SK-N-SH (cell line): ENCODE data around the gene ACAP3. TPM values are rescaled to one million over a fixed set of nuclear protein-coding genes. Genes with fewer than 3 reads are reported as not detected.

Experiments used
- CTCF ChIA-PET: fragments of 300-600, 350-600 bp; formaldehyde crosslinking; extraction: SDS; loops from one replicate; lab custom pipeline; 2021; lab: Yijun Ruan, JAX
- POLR2A ChIA-PET: fragments of 350-600 bp; sonication (Branson Sonifier 250); formaldehyde crosslinking; extraction: SDS; loops from one replicate; lab custom pipeline; 2020; ENCODE audit warnings: antibody characterized with exemption, inconsistent platforms; lab: Yijun Ruan, JAX
- DNase-seq: peaks from one replicate; pipeline ENCODE4 v3.0.0; 2012
- H2AFZ ChIP-seq: fragments of 200-600 bp; sonication (generic); 2 replicates; pipeline ENCODE4 v1.8.1; 2016; ENCODE audit warnings: antibody characterized with exemption, mild to moderate bottlenecking, low read depth
- H3F3A ChIP-seq: fragments of 200-600 bp; sonication (generic); replicated peaks from 2 replicates; pipeline ENCODE3; 2016; ENCODE audit warnings: antibody characterized with exemption, mild to moderate bottlenecking; ENCODE audit not compliant: insufficient read depth
- H3K27ac ChIP-seq, 2 experiments: fragments of 200-500 bp in 1 of 2; fragments of 200-600 bp in 1 of 2; sonication (Bioruptor generic) in 1 of 2; sonication (generic), shearing (Covaris generic) in 1 of 2; 2 replicates each; pipeline versions ENCODE4 v1.5.1 to v1.6.1; 2014 to 2016; ENCODE audit warnings: low read depth in 2 of 2, inconsistent platforms in 1 of 2, low read length in 1 of 2, mild to moderate bottlenecking in 1 of 2, mixed read lengths in 1 of 2
- H3K27me3 ChIP-seq: fragments of 200-600 bp; sonication (generic), shearing (Covaris generic); 2 replicates; pipeline ENCODE4 v1.6.1; 2016; ENCODE audit warnings: mixed run types; ENCODE audit not compliant: insufficient read depth
- H3K36me3 ChIP-seq, 2 experiments: fragments of 200-500 bp in 1 of 2; fragments of 200-600 bp in 1 of 2; sonication (Bioruptor generic) in 1 of 2; sonication (generic) in 1 of 2; replicated peaks in 1 of 2; 2 replicates each; pipeline versions ENCODE3 to v1.5.1; 2014 to 2016; ENCODE audit warnings: low read length in 1 of 2, mild to moderate bottlenecking in 1 of 2; ENCODE audit not compliant: insufficient read depth in 2 of 2, control insufficient read depth in 1 of 2
- H3K4me1 ChIP-seq, 2 experiments: fragments of 200-500 bp in 1 of 2; fragments of 200-600 bp in 1 of 2; sonication (Bioruptor generic) in 1 of 2; sonication (generic), shearing (Covaris generic) in 1 of 2; 2 replicates each; pipeline versions ENCODE4 v1.5.1 to v1.6.1; 2014 to 2016; ENCODE audit warnings: low read depth in 1 of 2, low read length in 1 of 2, mixed run types in 1 of 2; ENCODE audit not compliant: insufficient read depth in 2 of 2, control insufficient read depth in 1 of 2
- H3K4me2 ChIP-seq: fragments of 200-600 bp; sonication (generic), shearing (Covaris generic); 2 replicates; pipeline ENCODE4 v1.6.1; 2017; ENCODE audit warnings: mixed run types
- H3K4me3 ChIP-seq, 2 experiments: fragments of 200-500 bp in 1 of 2; fragments of 200-600 bp in 1 of 2; sonication (Bioruptor generic) in 1 of 2; sonication (generic), shearing (Covaris generic) in 1 of 2; 2 replicates each; pipeline versions ENCODE4 v1.5.1 to v1.8.1; 2014 to 2016; ENCODE audit warnings: low read depth in 2 of 2, inconsistent platforms in 1 of 2, low read length in 1 of 2, mild to moderate bottlenecking in 1 of 2, mixed read lengths in 1 of 2, moderate library complexity in 1 of 2
- H3K79me2 ChIP-seq: fragments of 200-600 bp; sonication (generic); 2 replicates; pipeline ENCODE4 v1.8.1; 2017; ENCODE audit warnings: mild to moderate bottlenecking; ENCODE audit not compliant: insufficient read depth
- H3K9ac ChIP-seq: fragments of 200-600 bp; sonication (generic); 2 replicates; pipeline ENCODE4 v1.6.1; 2017; ENCODE audit warnings: mixed run types
- H3K9me2 ChIP-seq: fragments of 200-600 bp; sonication (generic); 2 replicates; pipeline ENCODE4 v1.6.1; 2017; ENCODE audit warnings: mixed run types
- H3K9me3 ChIP-seq: fragments of 200-600 bp; sonication (generic); 2 replicates; pipeline ENCODE4 v1.6.1; 2017; ENCODE audit warnings: mixed run types, mild to moderate bottlenecking, moderate library complexity
- H4K20me1 ChIP-seq: fragments of 200-600 bp; sonication (generic); 2 replicates; pipeline ENCODE4 v1.6.1; 2017; ENCODE audit warnings: mild to moderate bottlenecking, mixed run types; ENCODE audit not compliant: insufficient read depth
- FOXM1 ChIP-seq: IDR thresholded peaks from 2 replicates; pipeline ENCODE4 v1.4.0; 2012; ENCODE audit warnings: low read depth, mild to moderate bottlenecking
- MXI1 ChIP-seq: IDR thresholded peaks from 2 replicates; pipeline ENCODE4 v1.6.1; 2012; ENCODE audit warnings: mild to moderate bottlenecking, low read depth, low read length, improper control_type of control experiment
- NRF1 ChIP-seq: IDR thresholded peaks from 2 replicates; pipeline ENCODE4 v1.6.1; 2012; ENCODE audit warnings: low read depth, mild to moderate bottlenecking, low read length
- POLR2AphosphoS5 ChIP-seq: IDR thresholded peaks from 2 replicates; pipeline ENCODE4 v1.6.1; 2012; ENCODE audit warnings: low read depth, low read length
- RCOR1 ChIP-seq: fragments of 150-350 bp; IDR thresholded peaks from 2 replicates; pipeline ENCODE4 v1.6.1; 2017; ENCODE audit warnings: antibody characterized with exemption, low read length
- REST ChIP-seq: IDR thresholded peaks from 2 replicates; pipeline ENCODE4 v1.6.1; 2012; ENCODE audit warnings: mild to moderate bottlenecking, low read depth, low read length, moderate library complexity
- RXRA ChIP-seq: IDR thresholded peaks from 2 replicates; pipeline ENCODE4 v1.4.0; 2012; ENCODE audit warnings: low read depth, mild to moderate bottlenecking, borderline replicate concordance
- TAF1 ChIP-seq: IDR thresholded peaks from 2 replicates; pipeline ENCODE4 v1.6.1; 2012; ENCODE audit warnings: low read depth, mild to moderate bottlenecking, low read length, moderate library complexity, borderline replicate concordance
- TEAD4 ChIP-seq: IDR thresholded peaks from 2 replicates; pipeline ENCODE4 v1.4.0; 2012; ENCODE audit warnings: mild to moderate bottlenecking, borderline replicate concordance; ENCODE audit not compliant: insufficient read depth
- WGBS: methylation state at CpG from one replicate; pipeline ENCODE4 v1.1.6; 2017; ENCODE audit warnings: low lambda C conversion rate; 5-methylcytosine and 5-hydroxymethylcytosine counted together
- polyA plus RNA-seq, 3 experiments: library from polyadenylated mRNA; depleted of rRNA; stranded (reverse); fragments of >200 nt; gene quantifications; 2 replicates each; pipeline ENCODE4 v1.2.3, GENCODE V29; 2012
- TF ChIP-seq, protein P1 (sequence below): fragments of 200-600 bp; sonication (generic); IDR thresholded peaks from 2 replicates; pipeline ENCODE4 v1.6.1; 2017; ENCODE audit warnings: antibody characterized with exemption, mild to moderate bottlenecking, moderate library complexity

ACAP3 gene
- polyA plus RNA-seq, 1 of the 3 experiments (the other 2 are of a cell fraction), result 51.7 TPM

DNA sequence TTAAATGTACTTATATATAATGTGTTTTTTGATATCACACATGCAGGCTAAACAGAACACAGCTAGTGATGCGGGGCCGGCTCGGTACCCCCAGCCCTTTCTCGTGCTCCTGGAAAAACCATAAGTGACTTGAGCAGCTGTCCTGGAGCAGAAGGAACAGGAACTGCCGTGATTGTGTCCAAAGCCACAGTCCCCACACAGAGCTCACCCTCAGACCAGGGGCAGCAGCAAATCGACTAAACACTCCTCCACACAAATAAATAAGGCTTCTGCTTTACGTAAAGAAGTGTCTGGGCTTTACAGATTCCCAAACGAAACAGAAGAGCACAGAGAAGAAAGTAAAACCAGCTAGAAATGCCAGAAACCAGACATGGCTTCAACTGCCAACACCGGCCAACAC lies 43.7 kb downstream of the ACAP3 start:
- WGBS, result 83% methylated on average over 9 of the region's 9 CpGs
- DNase-seq, result no peak
- CTCF ChIA-PET, result interaction anchor here (1.2 to 2.0 kb wide), 2 partner anchors 27 to 141 kb away, joined by 7 to 8 read pairs; no protein-coding TSS in a partner anchor

GRCh38 chr1:1262758-1263157 lies 45.0 kb downstream of the ACAP3 start:
- CTCF ChIA-PET, result interaction anchor here (0.6 to 1.0 kb wide), 2 partner anchors 12 to 339 kb away, joined by 4 read pairs; no protein-coding TSS in a partner anchor
- TF ChIP-seq TAF1 (no peak), NRF1 (no peak), FOXM1 (no peak), REST (no peak), RCOR1 (no peak), TEAD4 (no peak), POLR2AphosphoS5 (no peak), RXRA (no peak), MXI1 (no peak)

More for the DNA sequence above, 43.7 kb downstream of the ACAP3 start:
- no peaks in the 10 kb centered on the region for H3K9me2 ChIP-seq
- no peak overlapping the region for H2AFZ ChIP-seq
- peak overlapping the region in 1 of 2 experiments; percentile 73; a peak in 2 of 4 replicates for H3K27ac ChIP-seq
- H3K36me3 ChIP-seq, result peaks cover 19 to 57% of the 10 kb centered on the region in 2 experiments
- H3K9me3 ChIP-seq, result no peaks in the 10 kb centered on the region
- no peak overlapping the region for H3K9ac ChIP-seq
- TF ChIP-seq, protein P1, sequence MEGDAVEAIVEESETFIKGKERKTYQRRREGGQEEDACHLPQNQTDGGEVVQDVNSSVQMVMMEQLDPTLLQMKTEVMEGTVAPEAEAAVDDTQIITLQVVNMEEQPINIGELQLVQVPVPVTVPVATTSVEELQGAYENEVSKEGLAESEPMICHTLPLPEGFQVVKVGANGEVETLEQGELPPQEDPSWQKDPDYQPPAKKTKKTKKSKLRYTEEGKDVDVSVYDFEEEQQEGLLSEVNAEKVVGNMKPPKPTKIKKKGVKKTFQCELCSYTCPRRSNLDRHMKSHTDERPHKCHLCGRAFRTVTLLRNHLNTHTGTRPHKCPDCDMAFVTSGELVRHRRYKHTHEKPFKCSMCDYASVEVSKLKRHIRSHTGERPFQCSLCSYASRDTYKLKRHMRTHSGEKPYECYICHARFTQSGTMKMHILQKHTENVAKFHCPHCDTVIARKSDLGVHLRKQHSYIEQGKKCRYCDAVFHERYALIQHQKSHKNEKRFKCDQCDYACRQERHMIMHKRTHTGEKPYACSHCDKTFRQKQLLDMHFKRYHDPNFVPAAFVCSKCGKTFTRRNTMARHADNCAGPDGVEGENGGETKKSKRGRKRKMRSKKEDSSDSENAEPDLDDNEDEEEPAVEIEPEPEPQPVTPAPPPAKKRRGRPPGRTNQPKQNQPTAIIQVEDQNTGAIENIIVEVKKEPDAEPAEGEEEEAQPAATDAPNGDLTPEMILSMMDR, result no peak
- no peak for TF ChIP-seq REST
- no peak for TF ChIP-seq FOXM1
- TF ChIP-seq, all 33 proteins: peak for 0
- POLR2A ChIA-PET, result interaction anchor here (0.6 to 1.4 kb wide), 2 partner anchors 10 to 166 kb away, joined by 3 read pairs; partner anchors contain the start of gene UBE2J2
- Histone ChIP-seq H3K4me1 (peaks cover 0 to 4% of the 10 kb centered on the region in 2 experiments; a peak in 2 of 4 replicates), H3K4me2 (no peak overlapping the region), H3K27me3 (no peaks in the 10 kb centered on the region), H3K79me2 (peaks cover 66% of the 10 kb centered on the region), H4K20me1 (peaks cover 58% of the 10 kb centered on the region), H3K4me3 (no peak overlapping the region), H3F3A (peaks cover 17% of the 10 kb centered on the region)

More at GRCh38 chr1:1262758-1263157, 45.0 kb downstream of the ACAP3 start:
- Histone ChIP-seq H3K9me2 (no peaks in the 10 kb centered on the region), H3K9me3 (no peaks in the 10 kb centered on the region), H3K4me1 (peaks cover 0 to 4% of the 10 kb centered on the region in 2 experiments; a peak in 2 of 4 replicates), H3K4me2 (no peak overlapping the region), H3K4me3 (no peak overlapping the region), H4K20me1 (peaks cover 53% of the 10 kb centered on the region), H2AFZ (no peak overlapping the region), H3F3A (peaks cover 17% of the 10 kb centered on the region), H3K27me3 (no peaks in the 10 kb centered on the region), H3K9ac (no peak overlapping the region), H3K27ac (no peak overlapping the region), H3K79me2 (peaks cover 54% of the 10 kb centered on the region), H3K36me3 (peaks cover 19 to 58% of the 10 kb centered on the region in 2 experiments)
- POLR2A ChIA-PET, result interaction anchor here (0.7 kb wide), 1 partner anchor 142 kb away, joined by 3 read pairs; no protein-coding TSS in a partner anchor
- no peak for DNase-seq
- WGBS, result 100% methylated on average over 3 of the region's 8 CpGs
